Measurements from ENCODE around the gene TOP2A. TPM values are rescaled to one million over a fixed set of nuclear protein-coding genes. Genes with fewer than 3 reads are reported as not detected.
"Not testable (repeated sequence)": the region's sequence is repeated elsewhere in the genome, so short reads cannot be mapped to it uniquely, and the experiment has no call there.

The TOP2A gene
- total and polyA plus RNA-seq, 11 donors, result 0.11 to 28.9 (median 1.2) TPM

- intact Hi-C loops (cut with DNase I), result loop anchor here in 3 of 10 donors (2.0 to 5.0 kb wide), 5 partner anchors 33 to 128 kb away; partner anchors contain the start of genes GJD3 (in 2 of the 3) and IGFBP4 (in 1 of the 3)
- Histone ChIP-seq H3K27ac (no peak overlapping the region), H3K4me3 (no peak overlapping the region), H3K27me3 (no peaks in the 10 kb centered on the region), H3K36me3 (peaks cover 0 to 21% (median 0%) of the 10 kb centered on the region in 9 donors), H3K9me3 (no peaks in the 10 kb centered on the region), H3K4me1 (no peaks in the 10 kb centered on the region)
- no peak for TF ChIP-seq CTCF (IDR thresholded peaks at IDR 0.05)
- no peak for TF ChIP-seq POLR2A (IDR thresholded peaks at IDR 0.05)
- no peak for DNase-seq
- no peak for ATAC-seq
- 91 to 94% (median 92%) methylated on average over 3 of the region's 3 CpGs for WGBS, 4 donors
Observed at GRCh38 chr17:40404003-40404402, 13.7 kb downstream of the TOP2A start.

- H3K27ac ChIP-seq, result no peak overlapping the region
- intact Hi-C loops (cut with DNase I), result loop anchor here in 2 of 10 donors (5.0 kb wide), 4 partner anchors 40 to 130 kb away; partner anchors contain the start of genes GJD3 (in 2 of the 2) and IGFBP4 (in 1 of the 2)
- TF ChIP-seq POLR2A (IDR thresholded peaks at IDR 0.05) (no peak), CTCF (IDR thresholded peaks at IDR 0.05) (no peak)
- no peak for ATAC-seq
- H3K4me1 ChIP-seq, result no peaks in the 10 kb centered on the region
- peaks cover 0 to 21% (median 0%) of the 10 kb centered on the region in 9 donors for H3K36me3 ChIP-seq
- no peaks in the 10 kb centered on the region for H3K9me3 ChIP-seq
- DNase-seq, result no peak
- no peaks in the 10 kb centered on the region for H3K27me3 ChIP-seq
- WGBS, 4 donors, result 68 to 95% (median 92%) methylated on average over 1 of the region's 1 CpG
- H3K4me3 ChIP-seq, result no peak overlapping the region
Observed at GRCh38 chr17:40402668-40403067, 15.0 kb downstream of the TOP2A start.

- WGBS, 4 donors, result 53 to 64% (median 55%) methylated on average over 4 of the region's 4 CpGs
- Histone ChIP-seq H3K4me3 (no peak overlapping the region), H3K9me3 (no peaks in the 10 kb centered on the region), H3K27ac (no peak overlapping the region), H3K36me3 (peaks cover 0 to 20% (median 0%) of the 10 kb centered on the region in 9 donors), H3K27me3 (no peaks in the 10 kb centered on the region), H3K4me1 (no peaks in the 10 kb centered on the region)
- TF ChIP-seq POLR2A (IDR thresholded peaks at IDR 0.05) (no peak), CTCF (IDR thresholded peaks at IDR 0.05) (peak; percentile 49 to 74 (median 58))
- no peak for DNase-seq
- peak in 2 of 4 donors; percentile 44 to 70 for ATAC-seq
- intact Hi-C loops (cut with DNase I), result loop anchor here in 9 of 10 donors (1.0 to 5.0 kb wide), 10 partner anchors 37 to 163 kb away; partner anchors contain the start of gene GJD3 (in 1 of the 9)
Observed at GRCh38 chr17:40399185-40399584, 18.5 kb downstream of the TOP2A start.

- H3K27ac ChIP-seq; H3K27me3 ChIP-seq; intact Hi-C loops (cut with DNase I); H3K36me3 ChIP-seq; DNase-seq; H3K9me3 ChIP-seq; H3K4me1 ChIP-seq; ATAC-seq; H3K4me3 ChIP-seq: not testable (repeated sequence)
- 94 to 98% (median 97%) methylated on average over 3 of the region's 3 CpGs for WGBS, 4 donors
Observed at GRCh38 chr17:40386555-40386954, 31.1 kb downstream of the TOP2A start.

GRCh38 chr17:40382251-40382650 lies 35.4 kb downstream of the TOP2A start:
- Histone ChIP-seq H3K4me3 (no peak overlapping the region), H3K27me3 (no peaks in the 10 kb centered on the region), H3K9me3 (no peaks in the 10 kb centered on the region), H3K36me3 (no peaks in the 10 kb centered on the region), H3K27ac (no peak overlapping the region), H3K4me1 (no peaks in the 10 kb centered on the region)
- DNase-seq (no peak), ATAC-seq (no peak)
- intact Hi-C loops (cut with DNase I), result no loop called here
- TF ChIP-seq CTCF (IDR thresholded peaks at IDR 0.05), result no peak
- no peak for TF ChIP-seq POLR2A (IDR thresholded peaks at IDR 0.05)
- 87 to 94% (median 90%) methylated on average over 4 of the region's 4 CpGs for WGBS, 4 donors
